ENCODE measurements around the gene CFAP126. TPM values are rescaled to one million over a fixed set of nuclear protein-coding genes. Genes with fewer than 3 reads are reported as not detected.
A peak's percentile ranks its signal among the peaks of the same experiment; 100 is the strongest.

The CFAP126 gene
- total RNA-seq, 4 donors from 2014 or later = not detected

DNA sequence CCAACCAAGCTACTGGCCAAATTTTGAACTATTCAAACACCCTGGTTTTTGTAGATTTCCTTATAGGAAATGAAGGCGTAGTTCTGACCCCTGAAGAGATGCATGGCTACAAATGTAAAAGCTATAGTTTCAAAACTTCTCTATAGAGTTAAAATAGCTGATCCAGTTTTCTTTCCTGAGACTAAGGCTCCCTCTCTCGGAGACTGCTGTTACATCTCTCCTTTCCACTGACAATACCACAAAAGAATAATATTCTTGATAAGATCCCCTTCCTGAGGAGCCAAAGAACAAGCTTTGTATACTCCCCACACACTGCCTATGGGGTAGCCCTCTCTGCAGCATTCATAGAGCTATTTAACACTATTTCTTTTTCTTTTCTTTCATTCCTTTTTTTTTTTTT is 6.7 kb upstream of the CFAP126 start:
- H3K9me3 ChIP-seq = no peaks in the 10 kb centered on the region
- H3K27me3 ChIP-seq = no peaks in the 10 kb centered on the region
- TF ChIP-seq, protein P1, sequence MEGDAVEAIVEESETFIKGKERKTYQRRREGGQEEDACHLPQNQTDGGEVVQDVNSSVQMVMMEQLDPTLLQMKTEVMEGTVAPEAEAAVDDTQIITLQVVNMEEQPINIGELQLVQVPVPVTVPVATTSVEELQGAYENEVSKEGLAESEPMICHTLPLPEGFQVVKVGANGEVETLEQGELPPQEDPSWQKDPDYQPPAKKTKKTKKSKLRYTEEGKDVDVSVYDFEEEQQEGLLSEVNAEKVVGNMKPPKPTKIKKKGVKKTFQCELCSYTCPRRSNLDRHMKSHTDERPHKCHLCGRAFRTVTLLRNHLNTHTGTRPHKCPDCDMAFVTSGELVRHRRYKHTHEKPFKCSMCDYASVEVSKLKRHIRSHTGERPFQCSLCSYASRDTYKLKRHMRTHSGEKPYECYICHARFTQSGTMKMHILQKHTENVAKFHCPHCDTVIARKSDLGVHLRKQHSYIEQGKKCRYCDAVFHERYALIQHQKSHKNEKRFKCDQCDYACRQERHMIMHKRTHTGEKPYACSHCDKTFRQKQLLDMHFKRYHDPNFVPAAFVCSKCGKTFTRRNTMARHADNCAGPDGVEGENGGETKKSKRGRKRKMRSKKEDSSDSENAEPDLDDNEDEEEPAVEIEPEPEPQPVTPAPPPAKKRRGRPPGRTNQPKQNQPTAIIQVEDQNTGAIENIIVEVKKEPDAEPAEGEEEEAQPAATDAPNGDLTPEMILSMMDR (IDR thresholded peaks at IDR 0.05) = peak in 2 of 6 experiments; percentile 5 to 20
- TF ChIP-seq POLR2A (IDR thresholded peaks at IDR 0.05) = no peak
- intact Hi-C loops (cut with DNase I) = loop anchor here (10.0 kb wide), 2 partner anchors 80 to 150 kb away; partner anchors contain the start of genes APOA2 and TOMM40L
- no peaks in the 10 kb centered on the region for H3K36me3 ChIP-seq
- no peak for DNase-seq
- WGBS, 2 donors = 45 to 54% methylated on average over 2 of the region's 2 CpGs
- H3K27ac ChIP-seq = no peak overlapping the region
- no peak overlapping the region for H3K4me3 ChIP-seq
- peaks cover 0 to 9% (median 0%) of the 10 kb centered on the region in 3 donors for H3K4me1 ChIP-seq

DNA sequence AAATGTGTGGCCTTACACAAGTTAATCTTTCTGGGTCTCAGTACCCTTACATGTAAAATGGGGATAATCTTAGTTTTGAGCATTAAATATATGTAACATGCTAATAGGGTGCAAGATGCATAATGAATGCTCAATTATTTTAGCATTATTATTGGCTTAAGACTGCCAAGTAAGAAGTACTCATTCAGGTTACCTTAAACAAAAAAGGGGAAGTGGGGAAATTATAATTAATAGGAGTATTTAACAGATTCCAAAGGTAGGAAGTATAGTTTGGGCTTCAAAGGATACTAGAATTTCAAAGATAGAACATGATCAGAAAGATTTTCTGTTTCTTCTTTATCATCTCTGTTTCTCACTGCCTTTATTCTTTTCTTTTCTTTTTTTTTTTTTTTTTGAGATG is 5.8 kb upstream of the CFAP126 start:
- peaks cover 0 to 9% (median 0%) of the 10 kb centered on the region in 3 donors for H3K4me1 ChIP-seq
- H3K27ac ChIP-seq = no peak overlapping the region
- no peak overlapping the region for H3K4me3 ChIP-seq
- H3K9me3 ChIP-seq = no peaks in the 10 kb centered on the region
- no peak for DNase-seq
- intact Hi-C loops (cut with DNase I) = loop anchor here (10.0 kb wide), 2 partner anchors 79 to 149 kb away; partner anchors contain the start of genes APOA2 and TOMM40L
- no peaks in the 10 kb centered on the region for H3K27me3 ChIP-seq
- TF ChIP-seq, protein P1 (IDR thresholded peaks at IDR 0.05) = no peak
- no peak for TF ChIP-seq POLR2A (IDR thresholded peaks at IDR 0.05)
- H3K36me3 ChIP-seq = no peaks in the 10 kb centered on the region

DNA sequence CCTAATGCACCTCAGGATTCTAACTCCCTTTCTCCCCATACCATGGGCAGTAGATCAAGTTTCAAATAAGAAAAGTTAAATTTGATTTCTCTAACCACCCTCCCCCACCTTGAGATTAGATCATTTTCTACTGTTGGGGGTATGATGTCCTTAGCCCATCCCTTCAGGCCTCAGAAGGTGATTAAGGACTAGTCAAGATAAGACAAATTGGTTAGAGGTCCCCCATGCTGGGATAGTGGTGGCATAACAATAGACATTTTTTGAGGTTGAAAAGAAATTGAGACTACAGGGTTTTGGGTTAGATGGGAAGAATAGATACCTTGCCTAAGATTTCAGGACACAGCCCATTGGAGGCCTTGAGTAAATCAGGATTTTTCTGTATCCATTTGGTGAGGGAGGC is 2.5 kb downstream of the CFAP126 start:
- H3K9me3 ChIP-seq = no peaks in the 10 kb centered on the region
- intact Hi-C loops (cut with DNase I) = no loop called here
- H3K4me3 ChIP-seq = no peak overlapping the region
- no peak for TF ChIP-seq POLR2A (IDR thresholded peaks at IDR 0.05)
- TF ChIP-seq, protein P1 (IDR thresholded peaks at IDR 0.05) = no peak
- no peaks in the 10 kb centered on the region for H3K27me3 ChIP-seq
- no peak for DNase-seq
- peaks cover 0 to 61% (median 11%) of the 10 kb centered on the region in 3 donors for H3K36me3 ChIP-seq
- no peak overlapping the region for H3K27ac ChIP-seq
- H3K4me1 ChIP-seq = peaks cover 0 to 7% (median 5%) of the 10 kb centered on the region in 3 donors

DNA sequence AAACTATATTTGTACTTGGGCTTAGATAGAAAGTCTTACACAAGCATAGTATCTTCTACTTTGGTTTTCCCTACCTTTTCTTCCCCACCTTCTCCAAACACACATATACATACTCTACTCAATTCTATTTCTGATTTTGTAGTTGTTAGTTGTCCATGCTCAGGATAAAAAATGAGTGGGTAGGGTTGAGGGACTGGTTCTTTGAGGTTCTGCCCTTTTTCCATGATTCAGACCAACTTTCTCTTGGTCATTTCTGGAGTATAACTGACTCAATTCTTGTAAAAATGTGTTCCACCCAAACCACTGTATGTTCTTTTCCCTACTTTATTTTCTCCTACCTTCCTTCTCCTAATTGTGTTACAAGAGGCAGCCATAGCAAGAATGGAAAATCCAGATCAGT is 3.3 kb downstream of the CFAP126 start:
- no peak for DNase-seq
- TF ChIP-seq, protein P1 (IDR thresholded peaks at IDR 0.05) = no peak
- no peak for TF ChIP-seq POLR2A (IDR thresholded peaks at IDR 0.05)
- Histone ChIP-seq H3K36me3 (peaks cover 0 to 70% (median 11%) of the 10 kb centered on the region in 3 donors), H3K27me3 (no peaks in the 10 kb centered on the region), H3K4me1 (peaks cover 0 to 7% (median 5%) of the 10 kb centered on the region in 3 donors), H3K27ac (no peak overlapping the region), H3K4me3 (no peak overlapping the region), H3K9me3 (no peaks in the 10 kb centered on the region)
- intact Hi-C loops (cut with DNase I) = no loop called here

DNA sequence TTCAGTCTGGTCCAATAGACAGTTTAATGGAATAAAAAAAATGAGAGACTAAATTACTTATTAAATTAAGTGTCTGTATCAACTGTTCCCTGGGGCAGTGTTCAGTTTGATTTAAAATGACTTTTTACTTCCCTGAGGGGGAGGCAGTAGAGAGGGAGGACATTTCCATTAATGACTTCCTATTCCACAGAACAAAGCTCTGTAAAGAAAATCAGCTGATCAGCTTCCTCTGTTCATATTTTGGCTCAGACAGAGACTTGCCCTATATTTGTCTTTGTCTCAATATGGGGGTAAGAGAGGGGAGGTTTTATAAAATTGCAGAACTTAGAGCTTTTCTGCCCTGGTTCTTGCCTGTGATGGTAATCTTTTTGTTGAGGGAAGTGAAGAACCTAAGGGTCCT is 8.4 kb downstream of the CFAP126 start:
- intact Hi-C loops (cut with DNase I) = no loop called here
- no peaks in the 10 kb centered on the region for H3K4me1 ChIP-seq
- H3K27me3 ChIP-seq = no peaks in the 10 kb centered on the region
- no peak overlapping the region for H3K4me3 ChIP-seq
- H3K9me3 ChIP-seq = no peaks in the 10 kb centered on the region
- no peak for TF ChIP-seq POLR2A (IDR thresholded peaks at IDR 0.05)
- TF ChIP-seq, protein P1 (IDR thresholded peaks at IDR 0.05) = no peak
- peak overlapping the region in 1 of 4 donors; percentile 48 for H3K27ac ChIP-seq
- DNase-seq = no peak
- peaks cover 4 to 81% (median 11%) of the 10 kb centered on the region in 3 donors for H3K36me3 ChIP-seq
